ENCODE results near the gene FOXP1. TPM values are rescaled to one million over a fixed set of nuclear protein-coding genes. Genes with fewer than 3 reads are reported as not detected.

Gene FOXP1
- total RNA-seq, 1 experiment from 2014 or later = 58.4 TPM

DNA sequence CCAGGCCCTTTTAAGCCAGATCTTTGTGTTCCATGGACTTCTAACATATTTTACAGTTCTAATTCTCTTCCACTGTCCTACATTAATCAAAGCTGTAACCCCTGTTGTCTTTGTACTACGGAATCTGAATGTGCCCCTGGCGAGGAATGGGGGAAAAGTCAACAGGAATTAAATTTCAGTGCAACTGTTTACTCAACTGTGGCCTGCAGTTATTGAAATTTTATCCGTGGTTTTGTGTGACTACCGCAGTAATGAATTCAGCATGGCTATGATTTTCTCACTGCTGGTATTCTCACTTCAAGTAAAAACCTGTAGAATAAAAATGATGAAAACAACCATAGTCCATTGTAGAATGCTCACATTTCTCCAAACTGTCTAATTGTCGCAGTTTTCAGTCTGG lies 388.0 kb downstream of the FOXP1 start:
- no peak for DNase-seq (ENCODE audit: low spot score)
- POLR2A ChIA-PET (ENCODE audit: low non-redundant PET) = no interaction called here
- intact Hi-C loops (cut with micrococcal nuclease; ENCODE audit: unreplicated experiment) = no loop called here
- no TSS peak for BruUV-seq (replicated peaks)
- no peaks in the 10 kb centered on the region for H3K36me3 ChIP-seq (ENCODE audit: insufficient read depth, low read length, poor library complexity, severe bottlenecking)
- H3K4me3 ChIP-seq (ENCODE audit: low read depth, low read length, poor library complexity, severe bottlenecking) = no peak overlapping the region
- CTCF ChIA-PET = no interaction called here
- H3K4me1 ChIP-seq (ENCODE audit: insufficient read depth, low read length, poor library complexity, severe bottlenecking) = peaks cover 6% of the 10 kb centered on the region
- no peak for TF ChIP-seq EZH2 (IDR thresholded peaks at IDR 0.05; ENCODE audit: borderline replicate concordance, low read depth, low read length, poor library complexity, severe bottlenecking)
- TF ChIP-seq CTCF (conservative IDR thresholded peaks at IDR 0.05; ENCODE audit: low read depth, low read length) = no peak
- no peak overlapping the region for H3K27ac ChIP-seq (ENCODE audit: low read depth, low read length, poor library complexity, severe bottlenecking)
- no peaks in the 10 kb centered on the region for H3K9me3 ChIP-seq (ENCODE audit: low read depth, low read length, poor library complexity, severe bottlenecking)
- H3K27me3 ChIP-seq (replicated peaks; ENCODE audit: insufficient read depth, low read depth, low read length, poor library complexity) = no peaks in the 10 kb centered on the region

DNA sequence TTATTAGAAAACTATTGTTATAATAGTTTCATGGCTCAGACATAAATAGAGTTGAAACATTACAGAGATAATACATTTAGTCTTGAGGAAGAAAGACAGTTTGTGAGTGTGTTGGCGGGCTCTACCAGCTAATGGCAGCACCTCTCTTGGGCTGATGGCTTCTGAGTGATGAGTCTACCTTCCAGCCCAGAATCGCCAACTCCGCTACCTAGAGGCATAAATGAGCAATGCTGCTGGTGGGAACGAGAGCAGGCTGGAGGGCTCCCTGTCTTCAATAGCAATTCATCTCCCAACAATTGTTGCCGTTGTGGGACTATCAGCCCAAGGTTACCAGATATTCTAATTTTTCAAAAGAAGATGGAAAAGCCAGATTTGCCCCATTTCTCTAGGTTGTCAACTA lies 388.7 kb downstream of the FOXP1 start:
- Histone ChIP-seq H3K9me3 (ENCODE audit: low read depth, low read length, poor library complexity, severe bottlenecking) (no peaks in the 10 kb centered on the region), H3K27me3 (replicated peaks; ENCODE audit: insufficient read depth, low read depth, low read length, poor library complexity) (no peaks in the 10 kb centered on the region), H3K4me3 (ENCODE audit: low read depth, low read length, poor library complexity, severe bottlenecking) (no peak overlapping the region), H3K36me3 (ENCODE audit: insufficient read depth, low read length, poor library complexity, severe bottlenecking) (no peaks in the 10 kb centered on the region), H3K4me1 (ENCODE audit: insufficient read depth, low read length, poor library complexity, severe bottlenecking) (no peaks in the 10 kb centered on the region), H3K27ac (ENCODE audit: low read depth, low read length, poor library complexity, severe bottlenecking) (no peak overlapping the region)
- intact Hi-C loops (cut with micrococcal nuclease; ENCODE audit: unreplicated experiment) = no loop called here
- BruUV-seq (replicated peaks) = no TSS peak
- TF ChIP-seq EZH2 (IDR thresholded peaks at IDR 0.05; ENCODE audit: borderline replicate concordance, low read depth, low read length, poor library complexity, severe bottlenecking) (no peak), CTCF (conservative IDR thresholded peaks at IDR 0.05; ENCODE audit: low read depth, low read length) (no peak)
- ChIA-PET CTCF (no interaction called here), POLR2A (ENCODE audit: low non-redundant PET) (no interaction called here)
- DNase-seq (ENCODE audit: low spot score) = no peak

DNA sequence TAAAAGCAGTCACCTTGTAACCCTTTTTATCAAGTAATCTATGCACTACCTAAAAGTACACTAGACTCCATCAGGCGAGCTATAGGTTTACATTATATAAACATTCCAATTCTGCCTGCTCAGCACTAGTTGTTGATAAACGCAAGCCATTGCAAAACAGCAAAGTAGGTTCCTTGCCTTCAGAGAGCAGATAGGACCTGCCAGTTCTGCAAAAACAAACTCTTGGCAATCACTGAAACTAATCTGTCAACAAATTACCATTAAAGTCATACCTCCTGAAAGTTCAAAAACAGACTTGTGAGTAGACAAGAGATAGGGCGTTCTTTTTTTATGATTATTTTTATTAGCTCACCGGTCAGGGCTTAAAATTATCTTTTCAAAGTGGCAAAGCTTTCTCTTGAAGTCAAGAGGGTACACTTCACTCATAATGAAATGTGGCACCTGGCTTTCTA lies 392.5 kb downstream of the FOXP1 start:
- Histone ChIP-seq H3K4me1 (ENCODE audit: insufficient read depth, low read length, poor library complexity, severe bottlenecking) (no peaks in the 10 kb centered on the region), H3K27ac (ENCODE audit: low read depth, low read length, poor library complexity, severe bottlenecking) (no peak overlapping the region), H3K9me3 (ENCODE audit: low read depth, low read length, poor library complexity, severe bottlenecking) (no peaks in the 10 kb centered on the region), H3K36me3 (ENCODE audit: insufficient read depth, low read length, poor library complexity, severe bottlenecking) (no peaks in the 10 kb centered on the region), H3K4me3 (ENCODE audit: low read depth, low read length, poor library complexity, severe bottlenecking) (no peak overlapping the region), H3K27me3 (replicated peaks; ENCODE audit: insufficient read depth, low read depth, low read length, poor library complexity) (no peaks in the 10 kb centered on the region)
- POLR2A ChIA-PET (ENCODE audit: low non-redundant PET) = no interaction called here
- no peak for DNase-seq (ENCODE audit: low spot score)
- TF ChIP-seq CTCF (conservative IDR thresholded peaks at IDR 0.05; ENCODE audit: low read depth, low read length) (no peak), EZH2 (IDR thresholded peaks at IDR 0.05; ENCODE audit: borderline replicate concordance, low read depth, low read length, poor library complexity, severe bottlenecking) (no peak)
- CTCF ChIA-PET = no interaction called here
- intact Hi-C loops (cut with micrococcal nuclease; ENCODE audit: unreplicated experiment) = no loop called here
- BruUV-seq (replicated peaks) = no TSS peak
